Endothelial cell (in vitro differentiated cells): ENCODE data around the gene PPP5C. TPM values are rescaled to one million over a fixed set of nuclear protein-coding genes. Genes with fewer than 3 reads are reported as not detected.
A peak's percentile ranks its signal among the peaks of the same experiment; 100 is the strongest.
"Not testable (repeated sequence)": the region's sequence is repeated elsewhere in the genome, so short reads cannot be mapped to it uniquely, and the experiment has no call there.

Experiments
- DNase-seq: peaks from one replicate; pipeline ENCODE4 v3.0.0; 2021; ENCODE audit warnings: low spot score
- H3K27ac Mint-ChIP-seq: one replicate; pipeline ENCODE4 v1.8.0; 2021; ENCODE audit warnings: mixed read lengths, inconsistent platforms; ENCODE audit not compliant: unreplicated experiment
- H3K27me3 Mint-ChIP-seq: one replicate; pipeline ENCODE4 v1.8.0; 2021; ENCODE audit warnings: mild to moderate bottlenecking, moderate library complexity, mixed read lengths, inconsistent platforms; ENCODE audit not compliant: unreplicated experiment
- H3K36me3 Mint-ChIP-seq: one replicate; pipeline ENCODE4 v1.8.0; 2021; ENCODE audit warnings: mild to moderate bottlenecking, low read depth, mixed read lengths, inconsistent platforms; ENCODE audit not compliant: unreplicated experiment
- H3K4me1 Mint-ChIP-seq: one replicate; pipeline ENCODE4 v1.8.0; 2021; ENCODE audit warnings: mild to moderate bottlenecking, mixed read lengths, inconsistent platforms; ENCODE audit not compliant: unreplicated experiment
- H3K4me3 Mint-ChIP-seq: one replicate; pipeline ENCODE4 v1.8.0; 2021; ENCODE audit warnings: mild to moderate bottlenecking, mixed read lengths, inconsistent platforms; ENCODE audit not compliant: unreplicated experiment
- H3K9me3 Mint-ChIP-seq: one replicate; pipeline ENCODE4 v1.8.0; 2021; ENCODE audit warnings: mixed read lengths, inconsistent platforms; ENCODE audit not compliant: unreplicated experiment
- CTCF ChIP-seq: fragments of 200-600 bp; sonication (generic); IDR thresholded peaks from one replicate; pipeline ENCODE4 v1.5.0; 2021; ENCODE audit warnings: antibody characterized with exemption; ENCODE audit not compliant: unreplicated experiment
- total RNA-seq: library from RNA; stranded (reverse); fragmentation: NEBNext Ultra II Directional; extraction: Animal tissue kit (Norgen Biotek cat#: 25700); gene quantifications from one replicate; pipeline ENCODE4 v1.2.1, GENCODE V29; 2021; ENCODE audit not compliant: unreplicated experiment

Gene PPP5C
- total RNA-seq, 1 donor from 2014 or later = 66.7 TPM

GRCh38 chr19:46413262-46414031 is 66.6 kb downstream of the PPP5C start, which contains the start of gene CCDC8:
TSS of gene CCDC8 (minus strand) at chr19:46413564. CDS start at chr19:46412810, 754 bp downstream.
- peaks cover 29% of the 10 kb centered on the region for H3K4me1 Mint-ChIP-seq
- peaks cover 12% of the 10 kb centered on the region for H3K27me3 Mint-ChIP-seq
- peak within 1 kb of the TSS; percentile 70 for H3K27ac Mint-ChIP-seq
- no peaks in the 10 kb centered on the region for H3K9me3 Mint-ChIP-seq
- H3K36me3 Mint-ChIP-seq = peaks cover 3% of the 10 kb centered on the region
- H3K4me3 Mint-ChIP-seq = peak within 1 kb of the TSS; percentile 93
- TF ChIP-seq CTCF = no peak
- DNase-seq = peak; percentile 77

DNA sequence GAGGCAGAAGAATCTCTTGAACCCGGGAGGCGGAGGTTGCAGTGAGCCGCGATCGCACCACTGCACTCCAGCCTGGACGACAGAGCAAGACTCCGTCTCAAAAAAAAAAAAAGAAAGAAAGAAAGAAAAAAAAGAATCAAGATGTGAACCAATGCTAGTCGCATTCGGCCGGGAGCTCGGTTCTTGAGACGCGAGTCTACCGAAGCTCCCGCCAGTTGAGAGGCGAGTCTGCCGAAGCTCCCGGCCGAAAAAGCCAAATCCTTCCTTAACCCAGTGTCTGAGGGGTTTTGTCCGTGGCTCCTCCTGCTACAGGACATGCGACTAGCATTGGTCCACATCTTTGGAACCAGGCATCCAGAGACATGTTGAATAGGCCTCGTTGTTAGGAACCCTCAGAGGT is 68.0 kb downstream of the PPP5C start:
- H3K4me3 Mint-ChIP-seq, DNase-seq: not testable (repeated sequence)

GRCh38 chr19:46415804-46416709 is 69.2 kb downstream of the PPP5C start:
- H3K27me3 Mint-ChIP-seq = peaks cover 12% of the 10 kb centered on the region
- H3K4me1 Mint-ChIP-seq = peaks cover 21% of the 10 kb centered on the region
- H3K9me3 Mint-ChIP-seq, H3K36me3 Mint-ChIP-seq: not testable (repeated sequence)
- H3K4me3 Mint-ChIP-seq = peak overlapping the region; percentile 65
- peak; percentile 88 for DNase-seq
- peak overlapping the region; percentile 89 for H3K27ac Mint-ChIP-seq

More for the DNA sequence above, 68.0 kb downstream of the PPP5C start:
- H3K9me3 Mint-ChIP-seq, H3K27ac Mint-ChIP-seq, H3K36me3 Mint-ChIP-seq: not testable (repeated sequence)
- peaks cover 12% of the 10 kb centered on the region for H3K27me3 Mint-ChIP-seq
- H3K4me1 Mint-ChIP-seq = peaks cover 25% of the 10 kb centered on the region

- no peaks in the 10 kb centered on the region for H3K9me3 Mint-ChIP-seq
These were observed 73.2 kb downstream of the PPP5C start for GRCh38 chr19:46420056-46420455.

DNA sequence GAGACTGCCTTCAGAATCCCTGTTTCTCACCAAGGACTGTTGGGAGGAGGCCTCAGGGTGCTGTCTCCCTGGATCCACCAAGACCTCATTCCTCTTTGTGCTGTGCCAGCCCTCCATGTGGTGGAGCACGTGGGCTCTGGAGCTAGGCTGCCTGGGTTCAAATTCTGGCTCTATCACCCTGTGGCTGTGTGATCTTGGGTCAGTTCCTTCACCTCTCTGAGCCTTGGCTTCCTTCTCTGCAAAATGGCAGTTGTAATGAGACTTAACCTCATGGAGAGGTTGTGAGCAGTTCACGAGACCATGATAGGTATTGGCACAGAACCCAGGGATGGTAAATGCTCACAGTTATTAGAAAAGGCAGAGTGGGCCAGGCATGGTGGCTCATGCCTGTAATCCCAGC is 75.5 kb downstream of the PPP5C start:
- Mint-ChIP-seq H3K9me3 (no peaks in the 10 kb centered on the region), H3K4me3 (no peak overlapping the region)

More at GRCh38 chr19:46420056-46420455, 73.2 kb downstream of the PPP5C start:
- TF ChIP-seq CTCF = no peak
- Mint-ChIP-seq H3K4me3 (no peak overlapping the region), H3K4me1 (peaks cover 9% of the 10 kb centered on the region), H3K36me3 (peaks cover 3% of the 10 kb centered on the region), H3K27ac (no peak overlapping the region), H3K27me3 (peaks cover 5% of the 10 kb centered on the region)
- DNase-seq = no peak

More for the DNA sequence above, 75.5 kb downstream of the PPP5C start:
- Mint-ChIP-seq H3K27me3 (peaks cover 5% of the 10 kb centered on the region), H3K27ac (no peak overlapping the region), H3K4me1 (peaks cover 5% of the 10 kb centered on the region), H3K36me3 (no peaks in the 10 kb centered on the region)
- TF ChIP-seq CTCF = no peak
- DNase-seq = no peak
